SHP77 treated with DMSO at 0.1 percent for 48 hours (cell line): Measurements from ENCODE around the gene PKIG.
A peak's percentile ranks its signal among the peaks of the same experiment; 100 is the strongest.
"Not testable (repeated sequence)": the region's sequence is repeated elsewhere in the genome, so short reads cannot be mapped to it uniquely, and the experiment has no call there.

Source experiments
- DNase-seq: peaks from one replicate; lab custom pipeline; 2025; lab: John Stamatoyannopoulos, UW

The PKIG gene

GRCh38 chr20:44642203-44643153 lies 60.1 kb downstream of the PKIG start:
- DNase-seq = peak; percentile 38

DNA sequence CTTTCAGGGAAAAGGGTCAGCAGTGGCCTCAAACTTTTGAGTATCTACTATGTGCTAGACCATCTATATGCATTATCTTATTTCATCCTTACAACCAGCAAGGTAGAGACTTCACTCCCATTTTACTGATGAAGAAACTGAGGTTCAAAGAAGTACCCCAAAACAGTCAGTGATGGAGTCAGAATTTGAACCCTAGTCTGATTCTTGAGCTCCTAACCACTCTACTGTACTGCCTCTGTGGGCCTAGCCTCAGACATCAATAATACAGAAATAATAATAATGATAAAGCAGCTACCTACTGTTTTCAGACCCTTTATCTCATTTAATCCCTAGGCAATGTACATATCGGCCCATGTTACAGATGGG lies 60.8 kb downstream of the PKIG start:
- DNase-seq = no peak

DNA sequence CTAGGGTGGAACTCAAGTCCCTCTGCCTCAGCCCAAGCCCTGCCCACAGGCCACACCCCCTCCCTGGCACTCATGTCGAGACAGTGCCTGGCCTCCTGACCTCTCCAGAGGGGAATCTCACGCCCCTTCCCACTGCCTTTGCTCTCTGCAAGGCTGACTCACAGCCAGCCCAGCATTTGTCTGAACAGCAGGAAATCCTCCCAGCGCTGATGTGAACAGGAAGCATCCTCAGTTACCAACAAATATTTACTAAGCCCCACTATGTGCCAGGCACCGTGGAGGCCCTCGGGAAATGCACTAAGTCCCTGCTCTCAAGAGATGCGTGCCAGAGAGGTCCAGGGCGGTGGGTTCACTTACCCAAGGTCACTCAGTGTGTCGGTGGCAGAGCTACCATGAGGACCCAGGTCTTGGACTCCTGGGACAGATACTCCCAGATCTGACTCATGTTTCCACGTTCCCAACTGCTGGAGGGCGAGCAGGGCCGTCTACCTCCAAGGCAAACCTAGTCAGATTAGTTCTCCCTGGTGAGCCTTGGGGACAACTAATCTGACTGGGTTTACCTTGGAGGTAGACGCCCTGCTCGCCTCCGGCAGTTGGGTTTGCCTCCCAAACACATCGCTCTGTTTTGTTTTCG lies 61.3 kb downstream of the PKIG start:
- DNase-seq = no peak

DNA sequence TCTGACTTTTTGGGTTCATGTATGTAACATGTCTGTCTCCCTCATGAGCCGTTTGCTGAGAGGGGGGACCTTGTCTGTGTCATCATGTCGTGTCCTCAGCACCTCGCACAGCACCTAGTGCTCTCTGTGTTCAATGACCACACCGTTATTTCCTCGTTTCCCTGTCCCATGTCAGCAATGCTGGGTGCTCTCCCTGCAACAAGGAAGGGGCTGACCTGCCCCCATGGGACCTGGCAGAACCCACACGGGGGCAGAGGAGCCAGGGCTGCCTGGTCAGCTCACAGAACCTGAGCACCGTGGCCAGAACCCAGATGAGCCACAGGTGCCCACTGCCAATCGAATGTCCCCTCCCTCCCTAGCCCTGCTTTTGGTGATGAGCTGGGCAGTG lies 61.8 kb downstream of the PKIG start:
- DNase-seq = no peak

DNA sequence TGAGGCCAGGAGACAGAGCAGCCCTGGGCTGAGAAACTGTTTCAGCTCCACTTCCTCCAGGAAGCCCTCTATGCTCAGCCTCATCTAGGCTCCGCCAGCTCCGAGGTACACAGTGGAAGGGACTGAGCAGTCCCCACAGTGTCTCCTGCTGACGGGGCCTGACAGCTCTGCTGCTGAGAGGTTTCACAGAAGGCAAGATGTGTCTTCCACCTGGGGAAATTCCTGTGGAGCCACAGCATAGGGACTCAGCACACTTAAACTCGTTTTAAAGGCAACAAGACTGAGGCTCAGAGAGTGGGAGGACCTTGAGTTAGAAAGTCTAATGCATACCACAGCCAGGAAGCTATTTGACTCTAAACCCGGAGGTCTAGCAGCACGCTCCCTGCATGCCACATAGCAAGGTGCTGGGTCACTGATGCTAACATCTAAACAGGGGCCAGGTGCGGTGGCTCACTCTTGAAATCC lies 62.3 kb downstream of the PKIG start:
- no peak for DNase-seq

DNA sequence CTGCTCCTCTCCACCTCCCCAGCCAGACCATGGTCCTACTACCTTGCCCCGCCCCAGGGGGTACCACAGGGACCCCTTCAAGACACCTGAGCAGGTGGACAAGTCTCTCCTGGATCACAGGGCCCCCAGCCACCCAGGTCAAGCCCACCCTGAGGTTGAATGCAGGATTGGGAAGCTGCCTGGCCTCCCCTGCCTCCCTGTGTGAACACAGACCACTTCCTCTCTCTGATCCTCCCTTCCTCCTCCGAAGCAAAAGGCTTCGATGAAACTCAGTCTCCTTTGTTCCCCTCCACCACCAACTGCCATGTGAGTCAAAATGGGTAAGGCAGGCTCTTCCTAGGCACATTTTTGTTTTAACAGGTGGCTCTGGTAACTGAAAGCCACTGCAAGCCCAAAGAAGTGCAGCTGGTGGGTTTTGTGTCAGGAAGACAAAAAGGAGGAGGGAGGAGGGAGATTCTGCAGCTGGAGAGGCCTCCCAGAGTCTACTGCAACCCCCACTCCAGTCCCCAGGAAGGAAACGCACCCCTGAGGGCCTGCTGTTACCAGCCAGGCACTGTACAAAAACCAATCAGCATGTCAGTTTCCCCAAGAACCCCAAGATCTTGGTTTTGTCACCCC lies 63.8 kb downstream of the PKIG start:
- peak; percentile 77 for DNase-seq

DNA sequence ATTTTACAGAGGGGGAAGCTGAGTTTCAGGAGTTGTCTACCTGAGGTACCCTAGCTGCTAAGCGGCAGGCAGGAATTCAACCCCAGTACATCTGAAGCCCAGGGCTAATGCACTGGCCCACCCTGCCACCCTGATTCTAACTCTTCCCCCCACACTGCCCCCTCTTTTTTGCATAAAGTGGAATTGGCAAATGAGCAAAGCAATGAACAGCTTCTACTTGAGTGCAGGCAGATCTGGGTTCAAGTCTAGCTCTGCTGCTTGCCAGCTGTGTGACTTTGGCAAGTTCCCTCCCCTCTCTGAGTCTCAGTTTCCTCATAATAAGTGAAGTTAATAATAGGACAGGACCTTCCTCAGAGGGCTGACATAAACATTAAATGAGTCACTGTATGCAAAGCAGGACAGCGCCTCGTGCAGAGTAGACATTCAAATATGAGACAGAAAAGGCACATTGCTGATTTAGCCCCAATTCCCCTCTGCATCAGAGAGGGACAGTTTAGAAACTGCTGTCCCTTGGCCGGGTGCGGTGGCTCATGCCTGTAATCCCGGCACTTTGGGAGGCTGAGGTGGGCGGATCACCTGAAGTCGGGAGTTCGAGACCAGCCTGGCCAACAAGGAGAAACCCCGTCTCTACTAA lies 64.4 kb downstream of the PKIG start:
- DNase-seq = no peak

GRCh38 chr20:44648068-44648467 lies 65.7 kb downstream of the PKIG start:
- DNase-seq = no peak

DNA sequence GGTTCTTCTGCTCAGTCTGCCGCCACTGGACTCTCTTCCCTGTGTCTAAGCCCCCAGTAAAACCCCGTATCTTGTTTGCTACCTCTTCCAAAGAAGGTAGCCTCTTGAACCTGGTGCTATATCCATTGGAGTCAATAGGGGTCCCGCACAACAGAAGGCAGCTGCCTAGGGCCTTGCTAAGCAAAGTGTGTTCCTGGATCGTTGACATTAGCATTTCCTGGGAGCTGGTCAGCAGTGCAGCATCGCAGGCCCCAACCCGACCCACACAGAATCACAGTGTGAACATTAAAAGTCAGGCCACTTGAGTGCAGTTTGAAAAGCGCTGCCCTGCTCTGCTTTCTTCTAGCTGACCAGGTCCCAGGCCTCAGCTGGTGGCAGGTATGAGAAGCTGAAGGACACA lies 66.2 kb downstream of the PKIG start:
- no peak for DNase-seq

DNA sequence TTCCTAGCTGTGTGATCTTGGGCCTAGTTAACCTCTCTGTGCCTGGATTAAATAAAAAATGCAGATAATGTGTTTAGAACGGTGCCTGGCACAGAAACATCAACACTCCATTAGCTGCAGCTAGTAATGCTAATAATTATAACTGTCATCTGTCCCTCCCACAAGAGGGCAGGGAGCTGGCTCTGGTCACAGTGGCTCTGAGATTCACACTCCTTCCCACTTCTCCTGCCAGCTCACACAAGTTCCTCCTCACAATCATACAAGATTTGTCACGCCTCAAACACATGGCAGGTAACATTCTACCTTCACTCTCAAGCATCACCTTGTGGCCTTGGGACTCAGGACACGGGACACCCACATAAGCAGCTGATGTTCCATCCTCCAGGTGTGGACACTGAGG lies 66.7 kb downstream of the PKIG start:
- DNase-seq = no peak

GRCh38 chr20:44649976-44650375 lies 67.6 kb downstream of the PKIG start:
- DNase-seq = no peak

DNA sequence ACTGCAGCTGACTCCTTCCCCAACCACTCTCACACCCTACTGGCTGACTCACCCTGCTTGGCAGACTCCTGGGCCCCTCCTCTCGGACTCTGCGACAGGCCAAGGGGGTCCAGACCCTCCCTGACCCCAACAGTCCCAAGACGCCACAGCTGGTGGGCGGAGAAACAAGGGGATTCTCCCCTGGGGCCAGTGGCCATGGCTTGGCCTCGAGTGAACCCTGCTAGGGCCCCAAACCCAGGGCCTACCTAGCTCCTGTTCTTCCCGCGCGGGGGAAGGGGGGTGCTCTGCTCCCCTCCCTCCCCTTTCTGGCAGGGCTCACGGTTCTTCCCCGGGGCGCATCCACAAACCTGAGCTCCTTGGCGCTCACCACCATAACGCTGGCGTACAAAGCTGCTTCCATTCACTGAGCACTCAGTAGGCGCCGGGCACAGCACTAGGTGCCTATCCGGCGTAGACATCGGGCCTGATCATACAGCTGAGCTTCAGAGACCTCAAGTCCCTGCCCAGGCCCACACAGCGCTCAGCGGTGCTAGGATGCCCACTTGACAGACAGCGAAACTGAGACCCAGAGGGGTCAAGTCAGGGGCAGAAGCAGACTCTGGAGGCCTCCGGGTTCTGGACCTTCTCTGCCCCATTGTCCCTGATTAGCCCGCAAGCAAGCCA lies 68.5 kb downstream of the PKIG start:
- DNase-seq = no peak

- DNase-seq = no peak
These were observed 69.0 kb downstream of the PKIG start for GRCh38 chr20:44651434-44651683.

GRCh38 chr20:44651684-44652423 lies 69.5 kb downstream of the PKIG start, which contains the start of gene ADA:
Gene ADA, minus strand, starts transcription at chr20:44651699. Its CDS starts 92 bp downstream, at chr20:44651607.
- no peak for DNase-seq

DNA sequence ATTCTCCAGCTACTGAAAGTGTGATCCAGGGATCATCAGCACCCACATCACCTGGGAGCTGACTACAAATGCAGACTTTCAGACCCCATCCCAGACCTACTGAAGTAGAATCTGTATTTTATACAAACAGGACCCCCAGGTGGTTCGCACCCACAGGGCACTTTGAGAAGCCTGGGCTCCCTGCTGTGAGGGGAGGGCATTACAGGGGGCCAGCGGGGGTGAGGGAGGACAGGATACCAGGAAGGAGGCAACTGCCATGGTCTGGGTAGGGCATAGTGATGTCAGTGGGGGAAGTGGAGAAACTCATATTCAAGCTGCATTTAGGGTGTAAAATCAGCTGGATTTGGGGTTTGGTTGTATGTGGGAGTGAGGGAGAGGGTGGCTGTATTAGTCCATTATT lies 71.2 kb downstream of the PKIG start:
- DNase-seq = no peak

DNA sequence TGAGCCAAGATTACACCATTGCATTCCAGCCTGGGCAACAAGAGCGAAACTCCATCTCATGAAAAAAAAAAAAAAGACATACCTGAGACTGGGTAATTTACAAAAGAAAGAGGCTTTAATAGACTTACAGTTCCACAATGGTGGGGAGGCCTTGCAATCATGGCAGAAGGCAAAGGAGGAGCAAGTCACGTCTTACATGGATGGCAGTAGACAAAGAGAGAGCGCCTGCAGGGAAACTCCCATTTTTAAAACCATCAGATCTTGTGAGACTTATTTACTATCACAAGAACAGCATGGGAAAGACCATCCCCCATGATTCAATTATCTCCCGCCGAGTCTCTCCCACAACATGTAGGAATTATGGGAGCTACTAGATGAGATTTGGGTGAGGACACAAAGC lies 71.8 kb downstream of the PKIG start:
- not testable (repeated sequence) for DNase-seq

DNA sequence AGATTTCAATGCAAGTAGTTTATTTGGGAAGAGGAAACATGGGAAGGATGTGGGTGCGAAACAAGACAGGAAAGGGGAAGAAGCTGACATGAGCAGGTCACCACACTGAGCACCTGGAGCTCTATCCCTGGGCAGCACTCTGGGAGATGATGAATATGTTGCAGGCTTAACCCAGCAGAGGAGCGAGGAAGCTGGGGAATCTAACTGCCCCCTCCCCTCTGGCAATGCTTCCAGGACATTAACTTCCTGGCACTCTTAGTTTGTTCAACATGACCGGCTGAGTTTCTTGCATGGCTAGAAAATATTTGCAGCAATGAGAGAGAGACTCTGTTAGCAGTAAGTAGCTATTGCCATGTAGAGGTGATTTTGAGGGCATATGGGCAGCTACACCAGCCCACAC lies 74.1 kb downstream of the PKIG start:
- DNase-seq = no peak

GRCh38 chr20:44657875-44658274 lies 75.5 kb downstream of the PKIG start:
- DNase-seq = no peak

DNA sequence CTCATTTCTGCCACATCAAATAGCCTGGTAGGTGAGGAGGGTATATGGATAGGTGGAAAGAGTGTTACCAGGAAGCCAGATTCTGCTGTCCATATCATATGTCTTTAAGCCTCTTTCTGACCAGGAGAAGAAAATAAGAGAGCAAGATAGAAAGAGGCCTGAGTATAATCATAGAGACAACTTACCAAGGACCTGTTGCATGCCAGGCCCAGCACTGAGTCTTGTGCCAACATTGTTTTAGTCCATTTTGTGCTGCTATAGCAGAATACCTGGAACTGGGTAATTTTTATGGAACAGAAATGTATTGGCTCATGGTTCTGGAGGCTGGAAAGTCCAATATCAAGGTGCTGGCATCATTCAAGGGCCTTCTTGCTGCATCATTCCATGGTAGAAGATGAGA lies 76.4 kb downstream of the PKIG start:
- no peak for DNase-seq

GRCh38 chr20:44659931-44660330 lies 77.6 kb downstream of the PKIG start:
- DNase-seq = no peak

DNA sequence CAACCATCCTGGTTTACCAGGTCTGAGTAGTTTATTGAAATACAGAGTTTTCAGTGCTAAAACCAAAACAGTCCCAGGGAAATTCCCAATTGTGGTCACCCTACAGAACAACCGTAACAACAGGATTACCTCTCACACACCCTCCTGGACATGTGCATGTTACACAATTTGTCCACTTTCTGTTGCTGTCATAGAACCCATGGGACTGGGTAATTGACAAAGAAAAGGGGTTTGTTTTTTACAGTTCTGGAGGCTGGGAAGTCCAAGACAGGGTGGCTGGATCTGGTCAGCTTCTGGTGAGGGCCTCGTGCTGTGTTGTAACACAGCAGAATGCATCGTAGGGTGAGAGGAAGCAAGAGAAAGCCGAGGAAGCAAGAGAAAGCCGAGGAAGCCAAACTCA lies 78.2 kb downstream of the PKIG start:
- no peak for DNase-seq

GRCh38 chr20:44662261-44662660 lies 79.9 kb downstream of the PKIG start:
- DNase-seq = no peak
